CD4-positive, CD25-positive, alpha-beta regulatory T cell (primary cell): ENCODE measurements around the gene B2M. TPM values are rescaled to one million over a fixed set of nuclear protein-coding genes. Genes with fewer than 3 reads are reported as not detected.

Source experiments
- ATAC-seq, 2 donors: fragments of 150-1000 bp; cut with Tn5 transposase; one replicate each; pipeline ENCODE4 v1.10.0; 2021; ENCODE audit warnings: low read depth in 2 of 2, moderate number of reproducible peaks in 2 of 2, moderate library complexity in 1 of 2
- DNase-seq, 3 donors: peaks; one replicate each; pipeline versions ENCODE4 v3.0.0 to v3.0.0-alpha.2; 2012 to 2022; ENCODE audit warnings: mixed read lengths in 1 of 3
- H3K27ac ChIP-seq: one replicate; pipeline ENCODE4 v1.7.0; 2013; ENCODE audit warnings: mild to moderate bottlenecking, low read length; ENCODE audit not compliant: insufficient read depth, poor library complexity, severe bottlenecking
- H3K27me3 ChIP-seq: one replicate; pipeline ENCODE4 v1.7.0; 2013; ENCODE audit warnings: low read length; ENCODE audit not compliant: control insufficient read depth, insufficient read depth
- H3K36me3 ChIP-seq: one replicate; pipeline ENCODE4 v1.7.0; 2013; ENCODE audit warnings: mild to moderate bottlenecking, low read length, moderate library complexity; ENCODE audit not compliant: control insufficient read depth, insufficient read depth
- H3K4me1 ChIP-seq: 2 replicates; pipeline ENCODE4 v1.7.0; 2013; ENCODE audit warnings: mild to moderate bottlenecking, low read length; ENCODE audit not compliant: insufficient read depth, control insufficient read depth, poor library complexity, severe bottlenecking
- H3K4me3 ChIP-seq: one replicate; pipeline ENCODE4 v1.7.0; 2013; ENCODE audit warnings: low read depth, mild to moderate bottlenecking, low read length, moderate library complexity
- H3K9me3 ChIP-seq, 2 experiments: 1 replicate in 1 of 2; 2 replicates in 1 of 2; pipeline ENCODE4 v1.7.0; 2013; ENCODE audit warnings: low read length in 2 of 2, mild to moderate bottlenecking in 1 of 2, moderate library complexity in 1 of 2; ENCODE audit not compliant: control insufficient read depth in 2 of 2
- H3K27ac Mint-ChIP-seq, 3 donors: one replicate each; pipeline ENCODE4 v1.8.0; 2020 to 2022; ENCODE audit warnings: mild to moderate bottlenecking in 3 of 3, mixed read lengths in 3 of 3, moderate library complexity in 2 of 3
- H3K27me3 Mint-ChIP-seq: one replicate; pipeline ENCODE4 v1.8.0; 2022; ENCODE audit warnings: mild to moderate bottlenecking, mixed read lengths
- H3K36me3 Mint-ChIP-seq: one replicate; pipeline ENCODE4 v1.8.0; 2020; ENCODE audit warnings: mixed read lengths
- H3K4me1 Mint-ChIP-seq, 4 donors: one replicate each; pipeline ENCODE4 v1.8.0; 2020 to 2022; ENCODE audit warnings: mixed read lengths in 4 of 4, mild to moderate bottlenecking in 1 of 4
- H3K4me3 Mint-ChIP-seq, 4 donors: one replicate each; pipeline ENCODE4 v1.8.0; 2020 to 2022; ENCODE audit warnings: mild to moderate bottlenecking in 4 of 4, mixed read lengths in 4 of 4, moderate library complexity in 3 of 4
- H3K9me3 Mint-ChIP-seq, 7 donors: one replicate each; pipeline ENCODE4 v1.8.0; 2020 to 2022; ENCODE audit warnings: mixed read lengths in 7 of 7, mild to moderate bottlenecking in 3 of 7, moderate library complexity in 2 of 7
- polyA plus RNA-seq, 4 donors: library from polyadenylated mRNA; unstranded; fragments of 300-500 nt; fragmentation: Illumina TruSeq; gene quantifications; one replicate each; pipeline ENCODE4 v1.2.3, GENCODE V29; 2021
- total RNA-seq: library from RNA; stranded (reverse); gene quantifications from one replicate; pipeline ENCODE4 v1.2.3, GENCODE V29; 2022

Gene B2M
- total and polyA plus RNA-seq, 5 donors from 2014 or later: 7,793 to 53,417 (median 41,720) TPM

- H3K27me3 Mint-ChIP-seq: peaks cover 11% of the 10 kb centered on the region
- H3K4me1 Mint-ChIP-seq: peaks cover 25 to 60% (median 56%) of the 10 kb centered on the region in 4 donors
- no peak for ATAC-seq
- Histone ChIP-seq H3K4me3 (peak overlapping the region; percentile 100), H3K36me3 (peaks cover 65% of the 10 kb centered on the region), H3K27ac (peak overlapping the region; percentile 100), H3K4me1 (peaks cover 68% of the 10 kb centered on the region), H3K9me3 (no peaks in the 10 kb centered on the region), H3K27me3 (no peaks in the 10 kb centered on the region)
- peak overlapping the region; percentile 98 to 100 (median 99) for H3K4me3 Mint-ChIP-seq
- peak overlapping the region; percentile 99 to 100 (median 100) for H3K27ac Mint-ChIP-seq
- peaks cover 0 to 11% (median 0%) of the 10 kb centered on the region in 7 donors for H3K9me3 Mint-ChIP-seq
- peaks cover 68% of the 10 kb centered on the region for H3K36me3 Mint-ChIP-seq
- DNase-seq: peak in 2 of 3 donors; percentile 56
Observed at GRCh38 chr15:44713006-44713966, 2.0 kb downstream of the B2M start.

GRCh38 chr15:44715142-44715796 lies 4.0 kb downstream of the B2M start:
- H3K27me3 Mint-ChIP-seq: peaks cover 11% of the 10 kb centered on the region
- Histone ChIP-seq H3K4me1 (peaks cover 72% of the 10 kb centered on the region), H3K9me3 (no peaks in the 10 kb centered on the region), H3K27ac (peak overlapping the region; percentile 100), H3K27me3 (no peaks in the 10 kb centered on the region), H3K36me3 (peaks cover 74% of the 10 kb centered on the region), H3K4me3 (peak overlapping the region; percentile 100)
- H3K9me3 Mint-ChIP-seq: peaks cover 0 to 11% (median 0%) of the 10 kb centered on the region in 7 donors
- ATAC-seq (no peak), DNase-seq (peak in 2 of 3 donors; percentile 33 to 64)
- H3K36me3 Mint-ChIP-seq: peaks cover 75% of the 10 kb centered on the region
- peak overlapping the region; percentile 79 to 99 (median 99) for H3K27ac Mint-ChIP-seq
- H3K4me3 Mint-ChIP-seq: peak overlapping the region; percentile 98 to 100 (median 99)
- H3K4me1 Mint-ChIP-seq: peaks cover 34 to 62% (median 58%) of the 10 kb centered on the region in 4 donors

- peak overlapping the region; percentile 79 to 99 (median 99) for H3K27ac Mint-ChIP-seq
- H3K36me3 Mint-ChIP-seq: peaks cover 75% of the 10 kb centered on the region
- ATAC-seq (no peak), DNase-seq (peak in 1 of 3 donors; percentile 22)
- Histone ChIP-seq H3K4me1 (peaks cover 74% of the 10 kb centered on the region), H3K36me3 (peaks cover 74% of the 10 kb centered on the region), H3K4me3 (peak overlapping the region; percentile 100), H3K9me3 (no peaks in the 10 kb centered on the region), H3K27me3 (no peaks in the 10 kb centered on the region), H3K27ac (peak overlapping the region; percentile 100)
- peaks cover 10% of the 10 kb centered on the region for H3K27me3 Mint-ChIP-seq
- H3K9me3 Mint-ChIP-seq: peaks cover 0 to 8% (median 0%) of the 10 kb centered on the region in 7 donors
- H3K4me3 Mint-ChIP-seq: peak overlapping the region; percentile 98 to 100 (median 99)
- H3K4me1 Mint-ChIP-seq: peaks cover 39 to 64% (median 60%) of the 10 kb centered on the region in 4 donors
Observed at GRCh38 chr15:44715797-44716334, 4.5 kb downstream of the B2M start.

GRCh38 chr15:44716983-44717602 lies 5.8 kb downstream of the B2M start:
- H3K4me1 ChIP-seq: peaks cover 86% of the 10 kb centered on the region
- no peaks in the 10 kb centered on the region for H3K27me3 Mint-ChIP-seq
- peaks cover 45 to 74% (median 68%) of the 10 kb centered on the region in 4 donors for H3K4me1 Mint-ChIP-seq
- peak overlapping the region in 2 of 3 donors; percentile 59 to 99 for H3K27ac Mint-ChIP-seq
- ATAC-seq: no peak
- H3K4me3 ChIP-seq: peak overlapping the region; percentile 100
- H3K27ac ChIP-seq: peak overlapping the region; percentile 100
- no peak for DNase-seq
- H3K9me3 Mint-ChIP-seq: peaks cover 0 to 8% (median 0%) of the 10 kb centered on the region in 7 donors
- peaks cover 71% of the 10 kb centered on the region for H3K36me3 ChIP-seq
- peak overlapping the region; percentile 98 to 100 (median 99) for H3K4me3 Mint-ChIP-seq
- peaks cover 67% of the 10 kb centered on the region for H3K36me3 Mint-ChIP-seq
- H3K27me3 ChIP-seq: no peaks in the 10 kb centered on the region
- no peaks in the 10 kb centered on the region for H3K9me3 ChIP-seq

GRCh38 chr15:44718180-44718926 lies 7.0 kb downstream of the B2M start:
- Mint-ChIP-seq H3K27me3 (no peaks in the 10 kb centered on the region), H3K27ac (peak overlapping the region; percentile 84 to 95 (median 91)), H3K36me3 (peaks cover 56% of the 10 kb centered on the region), H3K4me1 (peaks cover 49 to 81% (median 70%) of the 10 kb centered on the region in 4 donors), H3K9me3 (peaks cover 0 to 2% (median 0%) of the 10 kb centered on the region in 7 donors), H3K4me3 (peak overlapping the region; percentile 68 to 100 (median 98))
- H3K4me3 ChIP-seq: peak overlapping the region; percentile 100
- H3K9me3 ChIP-seq: no peaks in the 10 kb centered on the region
- peak overlapping the region; percentile 100 for H3K27ac ChIP-seq
- H3K4me1 ChIP-seq: peaks cover 97% of the 10 kb centered on the region
- peaks cover 59% of the 10 kb centered on the region for H3K36me3 ChIP-seq
- ATAC-seq (no peak), DNase-seq (peak in 1 of 3 donors; percentile 14)
- H3K27me3 ChIP-seq: no peaks in the 10 kb centered on the region

- no peaks in the 10 kb centered on the region for H3K27me3 Mint-ChIP-seq
- Histone ChIP-seq H3K36me3 (peaks cover 53% of the 10 kb centered on the region), H3K27me3 (no peaks in the 10 kb centered on the region), H3K27ac (peak overlapping the region; percentile 100), H3K4me3 (peak overlapping the region; percentile 100), H3K4me1 (peaks cover 100% of the 10 kb centered on the region), H3K9me3 (no peaks in the 10 kb centered on the region)
- no peak for DNase-seq
- peaks cover 49 to 86% (median 69%) of the 10 kb centered on the region in 4 donors for H3K4me1 Mint-ChIP-seq
- peaks cover 51% of the 10 kb centered on the region for H3K36me3 Mint-ChIP-seq
- peak overlapping the region; percentile 85 to 100 (median 98) for H3K4me3 Mint-ChIP-seq
- no peaks in the 10 kb centered on the region for H3K9me3 Mint-ChIP-seq
- no peak for ATAC-seq
- peak overlapping the region; percentile 91 to 99 (median 95) for H3K27ac Mint-ChIP-seq
Observed at GRCh38 chr15:44718927-44719292, 7.6 kb downstream of the B2M start.
